Astrocyte (in vitro differentiated cells and primary cell): Measurements from ENCODE around the gene MADCAM1. TPM values are rescaled to one million over a fixed set of nuclear protein-coding genes. Genes with fewer than 3 reads are reported as not detected.

Experiments
- DNase-seq: peaks from one replicate; pipeline ENCODE4 v3.0.0-alpha.2; 2010; ENCODE audit warnings: low read depth
- FAIRE-seq: peaks from 2 replicates; lab custom pipeline; 2011; peaks lifted over from hg19 to GRCh38; lab: Jason Lieb, UNC
- H2AFZ ChIP-seq: 2 replicates; pipeline ENCODE4 v1.6.0; 2012; ENCODE audit warnings: low read depth, low read length, inconsistent platforms
- H3K27ac ChIP-seq: 2 replicates; pipeline ENCODE4 v1.5.1; 2011; ENCODE audit warnings: low read depth, low read length, inconsistent platforms
- H3K27me3 ChIP-seq: 2 replicates; pipeline ENCODE4 v1.6.0; 2011; ENCODE audit warnings: low read length, inconsistent platforms; ENCODE audit not compliant: insufficient read depth
- H3K36me3 ChIP-seq: 2 replicates; pipeline ENCODE4 v1.5.1; 2011; ENCODE audit warnings: low read length, inconsistent platforms; ENCODE audit not compliant: insufficient read depth
- H3K4me1 ChIP-seq: 2 replicates; pipeline ENCODE4 v1.5.1; 2011; ENCODE audit warnings: low read length, inconsistent platforms; ENCODE audit not compliant: insufficient read depth
- H3K4me2 ChIP-seq: 2 replicates; pipeline ENCODE4 v1.6.0; 2012; ENCODE audit warnings: low read length, inconsistent platforms
- H3K4me3 ChIP-seq: 2 replicates; pipeline ENCODE4 v1.5.1; 2011; ENCODE audit warnings: low read depth, mild to moderate bottlenecking, low read length, inconsistent platforms; ENCODE audit not compliant: insufficient read depth
- H3K79me2 ChIP-seq: 2 replicates; pipeline ENCODE4 v1.6.0; 2012; ENCODE audit warnings: mild to moderate bottlenecking, low read length, inconsistent platforms; ENCODE audit not compliant: insufficient read depth
- H3K9ac ChIP-seq: 2 replicates; pipeline ENCODE4 v1.6.0; 2012; ENCODE audit warnings: mild to moderate bottlenecking, low read length, inconsistent platforms
- H3K9me3 ChIP-seq: 2 replicates; pipeline ENCODE4 v1.5.1; 2012; ENCODE audit warnings: low read depth, mild to moderate bottlenecking, low read length, inconsistent platforms; ENCODE audit not compliant: insufficient read depth
- H4K20me1 ChIP-seq: 2 replicates; pipeline ENCODE4 v1.6.0; 2012; ENCODE audit warnings: low read length, inconsistent platforms; ENCODE audit not compliant: insufficient read depth
- H3K27ac Mint-ChIP-seq: one replicate; pipeline ENCODE4 v1.8.0; 2021; ENCODE audit warnings: mild to moderate bottlenecking, mixed read lengths; ENCODE audit not compliant: unreplicated experiment
- H3K27me3 Mint-ChIP-seq: one replicate; pipeline ENCODE4 v1.8.0; 2021; ENCODE audit warnings: low read depth, mixed read lengths; ENCODE audit not compliant: unreplicated experiment
- H3K36me3 Mint-ChIP-seq: one replicate; pipeline ENCODE4 v1.8.0; 2021; ENCODE audit warnings: low read depth, mixed read lengths; ENCODE audit not compliant: unreplicated experiment
- H3K4me1 Mint-ChIP-seq: one replicate; pipeline ENCODE4 v1.8.0; 2021; ENCODE audit warnings: low read depth, mixed read lengths; ENCODE audit not compliant: unreplicated experiment
- H3K4me3 Mint-ChIP-seq: one replicate; pipeline ENCODE4 v1.8.0; 2021; ENCODE audit warnings: mild to moderate bottlenecking, moderate library complexity, mixed read lengths; ENCODE audit not compliant: unreplicated experiment
- H3K9me3 Mint-ChIP-seq: one replicate; pipeline ENCODE4 v1.8.0; 2021; ENCODE audit warnings: mild to moderate bottlenecking, mixed read lengths; ENCODE audit not compliant: unreplicated experiment
- CTCF ChIP-seq: IDR thresholded peaks from 2 replicates; pipeline ENCODE4 v1.5.1; 2011; ENCODE audit warnings: low read depth, mild to moderate bottlenecking, inconsistent platforms, low read length, moderate library complexity; ENCODE audit not compliant: insufficient read depth
- EZH2 ChIP-seq: IDR thresholded peaks from 2 replicates; pipeline ENCODE4 v1.6.1; 2012; ENCODE audit warnings: mild to moderate bottlenecking, low read length, inconsistent platforms; ENCODE audit not compliant: insufficient read depth
- total RNA-seq: library from RNA; stranded (reverse); gene quantifications from 2 replicates; pipeline ENCODE4 v1.2.1, GENCODE V29; 2021

MADCAM1 gene
- total RNA-seq, 1 donor from 2014 or later: 0.57 TPM

- no peaks in the 10 kb centered on the region for H3K9me3 Mint-ChIP-seq
- Histone ChIP-seq H3K4me1 (peaks cover 5% of the 10 kb centered on the region), H4K20me1 (no peaks in the 10 kb centered on the region), H3K4me2 (no peak overlapping the region), H3K79me2 (no peaks in the 10 kb centered on the region), H2AFZ (no peak overlapping the region), H3K4me3 (no peak overlapping the region), H3K9ac (no peak overlapping the region), H3K9me3 (no peaks in the 10 kb centered on the region), H3K27me3 (no peaks in the 10 kb centered on the region), H3K36me3 (no peaks in the 10 kb centered on the region), H3K27ac (no peak overlapping the region)
- H3K4me3 Mint-ChIP-seq: no peak overlapping the region
- no peaks in the 10 kb centered on the region for H3K36me3 Mint-ChIP-seq
- peaks cover 6% of the 10 kb centered on the region for H3K4me1 Mint-ChIP-seq
- DNase-seq: no peak
- H3K27me3 Mint-ChIP-seq: peaks cover 9% of the 10 kb centered on the region
- no peak overlapping the region for H3K27ac Mint-ChIP-seq
- no peak for FAIRE-seq
- TF ChIP-seq EZH2 (no peak), CTCF (no peak)
Measured at GRCh38 chr19:474126-475078, 21.9 kb upstream of the MADCAM1 start.

DNA sequence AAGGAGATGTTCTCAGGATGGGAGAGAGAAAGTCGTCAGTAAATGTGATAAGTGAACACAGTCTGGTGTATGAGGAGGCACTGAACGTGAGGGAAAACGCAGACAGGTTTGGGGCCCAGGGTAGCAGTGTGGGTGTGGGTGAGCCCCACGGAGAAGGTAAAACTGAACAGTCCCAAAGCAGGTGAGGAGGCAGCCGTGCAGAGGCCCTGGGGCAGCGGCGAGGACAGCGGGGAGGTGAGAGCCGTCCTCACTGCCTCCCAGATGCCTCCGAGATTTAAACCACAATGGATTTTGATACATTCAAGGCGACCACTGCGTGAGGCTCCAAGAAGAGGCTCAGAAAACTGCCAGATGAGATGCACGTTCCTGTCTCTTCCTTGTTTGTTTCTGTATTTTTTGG lies 20.9 kb upstream of the MADCAM1 start:
- no peak for TF ChIP-seq EZH2
- no peak for TF ChIP-seq CTCF
- H3K4me2 ChIP-seq: no peak overlapping the region
- H3K79me2 ChIP-seq: no peaks in the 10 kb centered on the region
- no peaks in the 10 kb centered on the region for H3K36me3 ChIP-seq
- H3K9me3 ChIP-seq: peaks cover 3% of the 10 kb centered on the region
- DNase-seq: no peak
- H3K4me3 Mint-ChIP-seq: no peak overlapping the region
- no peak overlapping the region for H3K27ac Mint-ChIP-seq
- H4K20me1 ChIP-seq: no peaks in the 10 kb centered on the region
- FAIRE-seq: no peak
- H3K4me1 Mint-ChIP-seq: peaks cover 4% of the 10 kb centered on the region
- peaks cover 1% of the 10 kb centered on the region for H3K9me3 Mint-ChIP-seq
- peaks cover 2% of the 10 kb centered on the region for H3K36me3 Mint-ChIP-seq
- no peak overlapping the region for H2AFZ ChIP-seq
- no peak overlapping the region for H3K4me3 ChIP-seq
- no peaks in the 10 kb centered on the region for H3K27me3 ChIP-seq
- H3K9ac ChIP-seq: no peak overlapping the region
- peaks cover 5% of the 10 kb centered on the region for H3K27me3 Mint-ChIP-seq
- no peak overlapping the region for H3K27ac ChIP-seq
- peaks cover 5% of the 10 kb centered on the region for H3K4me1 ChIP-seq
